Stimulated activated CD4-positive, alpha-beta T cell treated with anti-CD3 and anti-CD28 coated beads, Interleukin-12 subunit alpha, Interleukin-12 subunit beta, amount 100 ng/mL, for 4 hours (primary cell): Measurements from ENCODE around the gene CDC123.
A peak's percentile ranks its signal among the peaks of the same experiment; 100 is the strongest.
"Not testable (repeated sequence)": the region's sequence is repeated elsewhere in the genome, so short reads cannot be mapped to it uniquely, and the experiment has no call there.

Experiments used
- DNase-seq: peaks from one replicate; pipeline ENCODE4 v3.0.0-alpha.2; 2020

CDC123 gene

GRCh38 chr10:12195603-12196506 lies at the start of gene CDC123, which contains the start of gene NUDT5:
Gene CDC123, plus strand, starts transcription at chr10:12196188. Its CDS starts 58 bp downstream, at chr10:12196246.
Gene NUDT5, minus strand, starts transcription at chr10:12195891. Its CDS starts 9,600 bp downstream, at chr10:12186291.
- DNase-seq: peak; percentile 76

GRCh38 chr10:12150163-12150562 lies 45.8 kb upstream of the CDC123 start:
- DNase-seq: no peak

- no peak for DNase-seq
These were observed 41.5 kb upstream of the CDC123 start for GRCh38 chr10:12154516-12154915.

GRCh38 chr10:12156367-12157123 lies 39.4 kb upstream of the CDC123 start:
- no peak for DNase-seq

GRCh38 chr10:12158111-12158510 lies 37.9 kb upstream of the CDC123 start:
- DNase-seq: no peak

GRCh38 chr10:12160664-12161063 lies 35.3 kb upstream of the CDC123 start:
- DNase-seq: no peak

GRCh38 chr10:12162927-12163326 lies 33.1 kb upstream of the CDC123 start:
- DNase-seq: no peak

- DNase-seq: no peak
These were observed 31.9 kb upstream of the CDC123 start for GRCh38 chr10:12164085-12164484.

- no peak for DNase-seq
These were observed 31.0 kb upstream of the CDC123 start for GRCh38 chr10:12165036-12165435.

- no peak for DNase-seq
These were observed 29.8 kb upstream of the CDC123 start for GRCh38 chr10:12165999-12166775.

- not testable (repeated sequence) for DNase-seq
These were observed 24.5 kb upstream of the CDC123 start for GRCh38 chr10:12171512-12171911.

- no peak for DNase-seq
These were observed 18.3 kb upstream of the CDC123 start for GRCh38 chr10:12177642-12178041.

- no peak for DNase-seq
These were observed 16.3 kb upstream of the CDC123 start for GRCh38 chr10:12179606-12180170.

GRCh38 chr10:12180221-12180974 lies 15.6 kb upstream of the CDC123 start:
- no peak for DNase-seq

- DNase-seq: peak; percentile 51
These were observed 14.8 kb upstream of the CDC123 start for GRCh38 chr10:12181065-12181775.

GRCh38 chr10:12184165-12184564 lies 11.8 kb upstream of the CDC123 start:
- DNase-seq: no peak

- DNase-seq: no peak
These were observed 9.7 kb upstream of the CDC123 start for GRCh38 chr10:12186323-12186722.

GRCh38 chr10:12187321-12187905 lies 8.6 kb upstream of the CDC123 start:
- DNase-seq: no peak

- DNase-seq: no peak
These were observed 7.3 kb upstream of the CDC123 start for GRCh38 chr10:12188656-12189055.

GRCh38 chr10:12189426-12189825 lies 6.6 kb upstream of the CDC123 start:
- no peak for DNase-seq

GRCh38 chr10:12191715-12192114 lies 4.3 kb upstream of the CDC123 start:
- DNase-seq: no peak
